Adrenal gland (tissue), 5 donors: Measurements from ENCODE around the gene TSSK6.

ENCODE experiments used
- CTCF ChIP-seq, 6 experiments: fragments of 450-650 bp in 4 of 6; fragments of 200-600 bp in 2 of 6; sonication (generic) in 1 of 6; IDR thresholded peaks; 1 replicate in 5 of 6; 2 replicates in 1 of 6; pipeline versions ENCODE4 v1.5.1 to v1.8.0; 2016 to 2021; ENCODE audit warnings: antibody characterized with exemption in 6 of 6, mild to moderate bottlenecking in 2 of 6, moderate library complexity in 1 of 6
- POLR2A ChIP-seq, 2 donors: fragments of 450-650 bp; IDR thresholded peaks; one replicate each; pipeline ENCODE4 v1.6.1; 2017; ENCODE audit warnings: antibody characterized with exemption in 2 of 2, mild to moderate bottlenecking in 2 of 2, moderate library complexity in 1 of 2
- donor health status: DM: no; HTN: no; CAD: no.

- TF ChIP-seq CTCF (IDR thresholded peaks at IDR 0.05) (no peak), POLR2A (IDR thresholded peaks at IDR 0.05) (no peak)
Measured at GRCh38 chr19:19530889-19531288, 15.5 kb upstream of the TSSK6 start.
